ENCODE data around the gene SYCE1. TPM values are rescaled to one million over a fixed set of nuclear protein-coding genes. Genes with fewer than 3 reads are reported as not detected.

The SYCE1 gene
- total RNA-seq, 5 donors from 2014 or later (not counting 1 experiment from before 2014, with no cell fraction given) = 0.32 to 1.6 (median 0.59) TPM; not detected in 1

GRCh38 chr10:133567609-133568286 is 2.4 kb upstream of the SYCE1 start:
- CTCF ChIA-PET = no interaction called here

DNA sequence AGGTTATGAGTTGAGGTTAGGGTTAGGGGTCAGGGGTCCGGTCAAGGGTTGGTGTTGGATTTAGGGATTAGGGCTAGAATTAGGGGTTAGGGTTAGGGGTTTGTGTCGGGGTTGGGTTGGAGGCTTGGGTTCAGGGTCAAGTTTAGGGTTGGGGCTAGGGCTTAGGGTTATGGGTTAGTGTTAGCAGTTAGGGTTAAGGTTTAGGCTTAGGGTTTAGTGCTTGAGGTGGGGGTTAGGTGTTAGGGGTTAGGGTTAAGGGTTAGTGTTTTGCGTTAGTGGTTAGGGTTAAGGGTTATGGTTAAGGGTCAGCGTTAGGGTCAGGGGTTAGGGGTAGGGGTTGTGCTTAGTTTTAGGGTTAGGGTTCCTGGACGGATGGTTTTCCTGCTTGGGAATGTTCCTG is 1.7 kb upstream of the SYCE1 start:
- no peak overlapping the region for H3K27ac Mint-ChIP-seq
- Histone ChIP-seq H3K4me1 (ENCODE audit: control insufficient read depth in 1 of 2, extremely low read depth in 1 of 2, insufficient read depth in 2 of 2, low read length in 2 of 2) (no peaks in the 10 kb centered on the region), H3K27ac (ENCODE audit: low read length) (no peak overlapping the region), H3K36me3 (ENCODE audit: control insufficient read depth in 2 of 2, extremely low read depth in 1 of 2, insufficient read depth in 1 of 2, low read length in 1 of 2) (no peaks in the 10 kb centered on the region), H3K9me3 (no peaks in the 10 kb centered on the region), H3K4me3 (ENCODE audit: control insufficient read depth in 1 of 2, extremely low read depth in 1 of 2, low read length in 1 of 2) (no peak overlapping the region), H3K27me3 (replicated peaks in 1 of 2; ENCODE audit: control insufficient read depth in 2 of 2, extremely low read depth in 1 of 2, insufficient read depth in 2 of 2, low read length in 1 of 2) (peaks cover 0 to 36% of the 10 kb centered on the region in 2 experiments)
- H3K4me1 Mint-ChIP-seq = peaks cover 0 to 2% (median 0%) of the 10 kb centered on the region in 3 donors
- H3K4me3 Mint-ChIP-seq = no peak overlapping the region
- peaks cover 0 to 6% (median 0%) of the 10 kb centered on the region in 3 donors for H3K9me3 Mint-ChIP-seq
- ChIA-PET POLR2A (no interaction called here), CTCF (no interaction called here)
- no peak for DNase-seq
- 83% methylated on average over 4 of the region's 5 CpGs for WGBS (ENCODE audit: insufficient coverage)
- ATAC-seq (replicated peaks in 1 of 4) = no peak
- H3K27me3 Mint-ChIP-seq = peaks cover 16% of the 10 kb centered on the region in 2 donors
- no peaks in the 10 kb centered on the region for H3K36me3 Mint-ChIP-seq

More at GRCh38 chr10:133567609-133568286, 2.4 kb upstream of the SYCE1 start:
- Histone ChIP-seq H3K4me3 (ENCODE audit: control insufficient read depth in 1 of 2, extremely low read depth in 1 of 2, low read length in 1 of 2) (no peak overlapping the region), H3K27ac (ENCODE audit: low read length) (no peak overlapping the region), H3K9me3 (no peaks in the 10 kb centered on the region), H3K4me1 (ENCODE audit: control insufficient read depth in 1 of 2, extremely low read depth in 1 of 2, insufficient read depth in 2 of 2, low read length in 2 of 2) (no peaks in the 10 kb centered on the region), H3K36me3 (ENCODE audit: control insufficient read depth in 2 of 2, extremely low read depth in 1 of 2, insufficient read depth in 1 of 2, low read length in 1 of 2) (no peaks in the 10 kb centered on the region), H3K27me3 (replicated peaks in 1 of 2; ENCODE audit: control insufficient read depth in 2 of 2, extremely low read depth in 1 of 2, insufficient read depth in 2 of 2, low read length in 1 of 2) (peaks cover 0 to 36% of the 10 kb centered on the region in 2 experiments)
- ATAC-seq (replicated peaks in 1 of 4) (no peak), DNase-seq (no peak)
- peaks cover 16% of the 10 kb centered on the region in 2 donors for H3K27me3 Mint-ChIP-seq
- no peaks in the 10 kb centered on the region for H3K36me3 Mint-ChIP-seq
- H3K4me1 Mint-ChIP-seq = peaks cover 0 to 2% (median 0%) of the 10 kb centered on the region in 3 donors
- 86% methylated on average over 19 of the region's 29 CpGs for WGBS (ENCODE audit: insufficient coverage)
- H3K27ac Mint-ChIP-seq = no peak overlapping the region
- POLR2A ChIA-PET = no interaction called here
- peaks cover 0 to 7% (median under 1%) of the 10 kb centered on the region in 3 donors for H3K9me3 Mint-ChIP-seq
- no peak overlapping the region for H3K4me3 Mint-ChIP-seq

DNA sequence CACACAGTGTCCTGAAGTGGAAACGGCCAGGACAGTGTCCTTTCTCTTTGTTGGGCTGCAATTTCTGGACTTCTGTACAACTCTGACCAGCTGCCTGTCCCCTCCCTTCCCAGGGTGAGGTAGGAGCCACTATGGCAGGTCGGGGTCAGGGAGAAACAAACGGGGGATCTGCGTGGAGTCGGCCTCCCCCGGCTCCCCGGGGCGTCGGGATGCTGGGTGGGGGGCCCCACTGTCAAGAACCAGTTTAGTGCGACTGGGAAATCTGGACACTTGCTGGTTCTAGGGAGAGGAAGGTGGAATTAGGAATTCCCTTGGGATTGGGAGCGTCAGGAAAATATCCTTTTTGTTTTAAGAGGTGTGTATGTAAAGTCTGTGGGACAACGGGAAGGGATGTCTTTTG is 567 bp downstream of the SYCE1 start:
- peaks cover 0 to 31% of the 10 kb centered on the region in 2 experiments for H3K27me3 ChIP-seq (replicated peaks in 1 of 2; ENCODE audit: control insufficient read depth in 2 of 2, extremely low read depth in 1 of 2, insufficient read depth in 2 of 2, low read length in 1 of 2)
- DNase-seq = no peak
- no peaks in the 10 kb centered on the region for H3K9me3 ChIP-seq
- H3K27ac Mint-ChIP-seq = no peak overlapping the region
- WGBS (ENCODE audit: insufficient coverage) = 95% methylated on average over 9 of the region's 12 CpGs
- H3K27me3 Mint-ChIP-seq = peaks cover 15 to 16% of the 10 kb centered on the region in 2 donors
- H3K36me3 Mint-ChIP-seq = no peaks in the 10 kb centered on the region
- H3K4me1 Mint-ChIP-seq = peaks cover 0 to under 1% (median 0%) of the 10 kb centered on the region in 3 donors
- H3K27ac ChIP-seq (ENCODE audit: low read length) = no peak overlapping the region
- POLR2A ChIA-PET = no interaction called here
- no peak for ATAC-seq (replicated peaks in 1 of 4)
- H3K4me3 ChIP-seq (ENCODE audit: control insufficient read depth in 1 of 2, extremely low read depth in 1 of 2, low read length in 1 of 2) = no peak overlapping the region
- H3K4me3 Mint-ChIP-seq = no peak overlapping the region
- CTCF ChIA-PET = no interaction called here
- no peaks in the 10 kb centered on the region for H3K36me3 ChIP-seq (ENCODE audit: control insufficient read depth in 2 of 2, extremely low read depth in 1 of 2, insufficient read depth in 1 of 2, low read length in 1 of 2)
- H3K9me3 Mint-ChIP-seq = peaks cover 0 to 6% (median 0%) of the 10 kb centered on the region in 3 donors
- H3K4me1 ChIP-seq (ENCODE audit: control insufficient read depth in 1 of 2, extremely low read depth in 1 of 2, insufficient read depth in 2 of 2, low read length in 2 of 2) = no peaks in the 10 kb centered on the region

- Histone ChIP-seq H3K4me3 (ENCODE audit: control insufficient read depth in 1 of 2, extremely low read depth in 1 of 2, low read length in 1 of 2) (no peak overlapping the region), H3K27ac (ENCODE audit: low read length) (no peak overlapping the region), H3K36me3 (ENCODE audit: control insufficient read depth in 2 of 2, extremely low read depth in 1 of 2, insufficient read depth in 1 of 2, low read length in 1 of 2) (no peaks in the 10 kb centered on the region), H3K4me1 (ENCODE audit: control insufficient read depth in 1 of 2, extremely low read depth in 1 of 2, insufficient read depth in 2 of 2, low read length in 2 of 2) (no peaks in the 10 kb centered on the region), H3K27me3 (replicated peaks in 1 of 2; ENCODE audit: control insufficient read depth in 2 of 2, extremely low read depth in 1 of 2, insufficient read depth in 2 of 2, low read length in 1 of 2) (peaks cover 0 to 39% of the 10 kb centered on the region in 2 experiments), H3K9me3 (no peaks in the 10 kb centered on the region)
- Mint-ChIP-seq H3K4me1 (no peaks in the 10 kb centered on the region), H3K27me3 (peaks cover 18 to 36% of the 10 kb centered on the region in 2 donors), H3K36me3 (no peaks in the 10 kb centered on the region), H3K9me3 (no peaks in the 10 kb centered on the region), H3K27ac (no peak overlapping the region), H3K4me3 (no peak overlapping the region)
- ChIA-PET POLR2A (no interaction called here), CTCF (no interaction called here)
- DNase-seq (no peak), ATAC-seq (replicated peaks in 1 of 4) (no peak)
- WGBS (ENCODE audit: insufficient coverage) = 85% methylated on average over 11 of the region's 11 CpGs
These were observed 6.2 kb downstream of the SYCE1 start for GRCh38 chr10:133559216-133559615.

- ChIA-PET POLR2A (no interaction called here), CTCF (no interaction called here)
- Mint-ChIP-seq H3K27me3 (peaks cover 18 to 33% of the 10 kb centered on the region in 2 donors), H3K9me3 (no peaks in the 10 kb centered on the region), H3K36me3 (no peaks in the 10 kb centered on the region), H3K27ac (no peak overlapping the region), H3K4me1 (no peaks in the 10 kb centered on the region), H3K4me3 (no peak overlapping the region)
- peaks cover 0 to 35% of the 10 kb centered on the region in 2 experiments for H3K27me3 ChIP-seq (replicated peaks in 1 of 2; ENCODE audit: control insufficient read depth in 2 of 2, extremely low read depth in 1 of 2, insufficient read depth in 2 of 2, low read length in 1 of 2)
- ATAC-seq (replicated peaks in 1 of 4) (no peak), DNase-seq (no peak)
- no peaks in the 10 kb centered on the region for H3K4me1 ChIP-seq (ENCODE audit: control insufficient read depth in 1 of 2, extremely low read depth in 1 of 2, insufficient read depth in 2 of 2, low read length in 2 of 2)
- no peak overlapping the region for H3K27ac ChIP-seq (ENCODE audit: low read length)
- no peaks in the 10 kb centered on the region for H3K9me3 ChIP-seq
- 23% methylated on average over 1 of the region's 3 CpGs for WGBS (ENCODE audit: insufficient coverage)
- no peak overlapping the region for H3K4me3 ChIP-seq (ENCODE audit: control insufficient read depth in 1 of 2, extremely low read depth in 1 of 2, low read length in 1 of 2)
- H3K36me3 ChIP-seq (ENCODE audit: control insufficient read depth in 2 of 2, extremely low read depth in 1 of 2, insufficient read depth in 1 of 2, low read length in 1 of 2) = no peaks in the 10 kb centered on the region
These were observed 8.0 kb downstream of the SYCE1 start for GRCh38 chr10:133557381-133557780.

GRCh38 chr10:133555521-133555920 is 9.9 kb downstream of the SYCE1 start:
- ATAC-seq (replicated peaks in 1 of 4) = no peak
- H3K27me3 ChIP-seq (replicated peaks in 1 of 2; ENCODE audit: control insufficient read depth in 2 of 2, extremely low read depth in 1 of 2, insufficient read depth in 2 of 2, low read length in 1 of 2) = peaks cover 0 to 35% of the 10 kb centered on the region in 2 experiments
- H3K27me3 Mint-ChIP-seq = peaks cover 20 to 34% of the 10 kb centered on the region in 2 donors
- no peak overlapping the region for H3K27ac ChIP-seq (ENCODE audit: low read length)
- H3K4me1 Mint-ChIP-seq = no peaks in the 10 kb centered on the region
- no peaks in the 10 kb centered on the region for H3K36me3 ChIP-seq (ENCODE audit: control insufficient read depth in 2 of 2, extremely low read depth in 1 of 2, insufficient read depth in 1 of 2, low read length in 1 of 2)
- no peak overlapping the region for H3K4me3 Mint-ChIP-seq
- DNase-seq = no peak
- ChIA-PET CTCF (no interaction called here), POLR2A (no interaction called here)
- H3K4me1 ChIP-seq (ENCODE audit: control insufficient read depth in 1 of 2, extremely low read depth in 1 of 2, insufficient read depth in 2 of 2, low read length in 2 of 2) = no peaks in the 10 kb centered on the region
- H3K36me3 Mint-ChIP-seq = no peaks in the 10 kb centered on the region
- 66% methylated on average over 7 of the region's 8 CpGs for WGBS (ENCODE audit: insufficient coverage)
- no peaks in the 10 kb centered on the region for H3K9me3 Mint-ChIP-seq
- H3K9me3 ChIP-seq = no peaks in the 10 kb centered on the region
- no peak overlapping the region for H3K4me3 ChIP-seq (ENCODE audit: control insufficient read depth in 1 of 2, extremely low read depth in 1 of 2, low read length in 1 of 2)
- no peak overlapping the region for H3K27ac Mint-ChIP-seq
